Endothelial cell (in vitro differentiated cells): ENCODE results near the gene LTBP4. TPM values are rescaled to one million over a fixed set of nuclear protein-coding genes. Genes with fewer than 3 reads are reported as not detected.

Experiments
- DNase-seq: peaks from one replicate; pipeline ENCODE4 v3.0.0; 2021; ENCODE audit warnings: low spot score
- H3K27ac Mint-ChIP-seq: one replicate; pipeline ENCODE4 v1.8.0; 2021; ENCODE audit warnings: mixed read lengths, inconsistent platforms; ENCODE audit not compliant: unreplicated experiment
- H3K27me3 Mint-ChIP-seq: one replicate; pipeline ENCODE4 v1.8.0; 2021; ENCODE audit warnings: mild to moderate bottlenecking, moderate library complexity, mixed read lengths, inconsistent platforms; ENCODE audit not compliant: unreplicated experiment
- H3K36me3 Mint-ChIP-seq: one replicate; pipeline ENCODE4 v1.8.0; 2021; ENCODE audit warnings: mild to moderate bottlenecking, low read depth, mixed read lengths, inconsistent platforms; ENCODE audit not compliant: unreplicated experiment
- H3K4me1 Mint-ChIP-seq: one replicate; pipeline ENCODE4 v1.8.0; 2021; ENCODE audit warnings: mild to moderate bottlenecking, mixed read lengths, inconsistent platforms; ENCODE audit not compliant: unreplicated experiment
- H3K4me3 Mint-ChIP-seq: one replicate; pipeline ENCODE4 v1.8.0; 2021; ENCODE audit warnings: mild to moderate bottlenecking, mixed read lengths, inconsistent platforms; ENCODE audit not compliant: unreplicated experiment
- H3K9me3 Mint-ChIP-seq: one replicate; pipeline ENCODE4 v1.8.0; 2021; ENCODE audit warnings: mixed read lengths, inconsistent platforms; ENCODE audit not compliant: unreplicated experiment
- total RNA-seq: library from RNA; stranded (reverse); fragmentation: NEBNext Ultra II Directional; extraction: Animal tissue kit (Norgen Biotek cat#: 25700); gene quantifications from one replicate; pipeline ENCODE4 v1.2.1, GENCODE V29; 2021; ENCODE audit not compliant: unreplicated experiment
- TF ChIP-seq, protein P1 (sequence below): fragments of 200-600 bp; sonication (generic); IDR thresholded peaks from one replicate; pipeline ENCODE4 v1.5.0; 2021; ENCODE audit warnings: antibody characterized with exemption; ENCODE audit not compliant: unreplicated experiment

LTBP4 gene
- total RNA-seq, 1 donor from 2014 or later: 175 TPM

GRCh38 chr19:40565355-40565754 is 35.8 kb upstream of the LTBP4 start:
- no peak for DNase-seq
- Mint-ChIP-seq H3K4me1 (peaks cover 9% of the 10 kb centered on the region), H3K9me3 (no peaks in the 10 kb centered on the region), H3K27ac (no peak overlapping the region), H3K4me3 (no peak overlapping the region), H3K36me3 (no peaks in the 10 kb centered on the region), H3K27me3 (peaks cover 20% of the 10 kb centered on the region)
- TF ChIP-seq, protein P1, sequence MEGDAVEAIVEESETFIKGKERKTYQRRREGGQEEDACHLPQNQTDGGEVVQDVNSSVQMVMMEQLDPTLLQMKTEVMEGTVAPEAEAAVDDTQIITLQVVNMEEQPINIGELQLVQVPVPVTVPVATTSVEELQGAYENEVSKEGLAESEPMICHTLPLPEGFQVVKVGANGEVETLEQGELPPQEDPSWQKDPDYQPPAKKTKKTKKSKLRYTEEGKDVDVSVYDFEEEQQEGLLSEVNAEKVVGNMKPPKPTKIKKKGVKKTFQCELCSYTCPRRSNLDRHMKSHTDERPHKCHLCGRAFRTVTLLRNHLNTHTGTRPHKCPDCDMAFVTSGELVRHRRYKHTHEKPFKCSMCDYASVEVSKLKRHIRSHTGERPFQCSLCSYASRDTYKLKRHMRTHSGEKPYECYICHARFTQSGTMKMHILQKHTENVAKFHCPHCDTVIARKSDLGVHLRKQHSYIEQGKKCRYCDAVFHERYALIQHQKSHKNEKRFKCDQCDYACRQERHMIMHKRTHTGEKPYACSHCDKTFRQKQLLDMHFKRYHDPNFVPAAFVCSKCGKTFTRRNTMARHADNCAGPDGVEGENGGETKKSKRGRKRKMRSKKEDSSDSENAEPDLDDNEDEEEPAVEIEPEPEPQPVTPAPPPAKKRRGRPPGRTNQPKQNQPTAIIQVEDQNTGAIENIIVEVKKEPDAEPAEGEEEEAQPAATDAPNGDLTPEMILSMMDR: no peak

- DNase-seq: no peak
- Mint-ChIP-seq H3K36me3 (no peaks in the 10 kb centered on the region), H3K4me3 (no peak overlapping the region), H3K27me3 (peaks cover 25% of the 10 kb centered on the region), H3K4me1 (peaks cover 9% of the 10 kb centered on the region), H3K27ac (no peak overlapping the region), H3K9me3 (no peaks in the 10 kb centered on the region)
- TF ChIP-seq, protein P1: no peak
Measured at GRCh38 chr19:40565910-40566495, 35.2 kb upstream of the LTBP4 start.

- no peak for DNase-seq
- H3K36me3 Mint-ChIP-seq: no peaks in the 10 kb centered on the region
- peaks cover 26% of the 10 kb centered on the region for H3K27me3 Mint-ChIP-seq
- H3K9me3 Mint-ChIP-seq: no peaks in the 10 kb centered on the region
- H3K27ac Mint-ChIP-seq: no peak overlapping the region
- H3K4me3 Mint-ChIP-seq: no peak overlapping the region
- TF ChIP-seq, protein P1: no peak
- peaks cover 9% of the 10 kb centered on the region for H3K4me1 Mint-ChIP-seq
Measured at GRCh38 chr19:40567040-40567749, 34.0 kb upstream of the LTBP4 start.

GRCh38 chr19:40567750-40568494 is 33.2 kb upstream of the LTBP4 start:
- Mint-ChIP-seq H3K27me3 (peaks cover 27% of the 10 kb centered on the region), H3K4me1 (peaks cover 9% of the 10 kb centered on the region), H3K9me3 (no peaks in the 10 kb centered on the region), H3K27ac (no peak overlapping the region), H3K4me3 (no peak overlapping the region), H3K36me3 (no peaks in the 10 kb centered on the region)
- TF ChIP-seq, protein P1: no peak
- no peak for DNase-seq
